ENCODE measurements around the gene KRTAP1-1. TPM values are rescaled to one million over a fixed set of nuclear protein-coding genes. Genes with fewer than 3 reads are reported as not detected.
"Not testable (repeated sequence)": the region's sequence is repeated elsewhere in the genome, so short reads cannot be mapped to it uniquely, and the experiment has no call there.

KRTAP1-1 gene
- total and polyA plus RNA-seq, 4 experiments from 2014 or later: not detected

DNA sequence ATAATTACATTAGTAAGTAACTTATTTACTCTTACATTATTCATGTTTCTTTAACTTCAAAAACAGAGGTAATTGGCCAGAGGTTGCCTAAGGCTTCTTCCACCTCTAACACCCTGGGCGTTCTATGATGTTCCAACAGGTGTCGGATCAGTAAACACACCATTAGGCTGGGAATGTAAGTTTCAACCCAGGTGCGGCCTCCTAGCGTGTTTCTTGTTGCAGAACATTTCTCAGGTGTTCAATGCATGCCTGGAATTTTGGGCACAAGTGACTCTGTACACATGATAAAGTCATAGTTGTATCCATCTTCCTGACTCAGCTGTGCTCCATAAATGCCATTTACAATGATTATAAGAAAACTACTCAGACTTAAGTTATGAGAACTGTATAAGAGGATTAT, 12.8 kb upstream of the KRTAP1-1 start:
- Histone ChIP-seq H3K27ac (ENCODE audit: low read depth, low read length) (no peak overlapping the region), H3K4me3 (ENCODE audit: low read length in 2 of 2) (no peak overlapping the region), H3K4me1 (ENCODE audit: insufficient read depth, low read length) (no peaks in the 10 kb centered on the region), H3K27me3 (ENCODE audit: insufficient read depth, low read length) (no peaks in the 10 kb centered on the region), H3K9me3 (ENCODE audit: control insufficient read depth in 1 of 2, low read length in 2 of 2) (no peaks in the 10 kb centered on the region), H3K36me3 (ENCODE audit: insufficient read depth, low read length) (no peaks in the 10 kb centered on the region)
- H3K4me3 Mint-ChIP-seq: no peak overlapping the region
- ChIA-PET CTCF (ENCODE audit: partially characterized antibody) (no interaction called here), POLR2A (ENCODE audit: partially characterized antibody) (no interaction called here)
- DNase-seq: no peak
- intact Hi-C loops (cut with micrococcal nuclease): no loop called here
- H3K4me1 Mint-ChIP-seq: peaks cover 0 to 5% (median 1%) of the 10 kb centered on the region in 4 donors
- H3K27ac Mint-ChIP-seq: no peak overlapping the region
- H3K36me3 Mint-ChIP-seq: peaks cover 0 to 3% of the 10 kb centered on the region in 2 donors
- H3K9me3 Mint-ChIP-seq: peaks cover 0 to 7% (median 1%) of the 10 kb centered on the region in 8 donors
- H3K27me3 Mint-ChIP-seq: peaks cover 12 to 35% of the 10 kb centered on the region in 2 donors

DNA sequence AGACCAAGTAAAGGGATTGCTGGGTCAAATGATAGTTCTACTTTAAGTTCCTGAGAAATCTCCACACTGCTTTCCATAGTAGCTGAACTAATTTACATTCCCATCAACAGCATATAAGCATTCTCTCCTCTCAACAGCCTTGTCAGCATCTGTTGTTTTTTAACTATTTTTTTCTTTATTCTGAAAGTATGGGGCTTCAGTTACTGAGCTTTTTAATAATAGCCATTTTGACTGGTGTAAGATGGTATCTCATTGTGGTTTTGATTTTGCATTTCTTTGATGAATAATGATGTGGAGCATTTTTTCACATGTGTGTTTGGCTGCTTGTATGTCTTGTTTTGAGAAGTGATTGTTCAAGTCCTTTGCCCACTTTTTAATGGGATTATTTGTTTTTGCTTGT, 11.3 kb upstream of the KRTAP1-1 start:
- no peaks in the 10 kb centered on the region for H3K36me3 ChIP-seq (ENCODE audit: insufficient read depth, low read length)
- intact Hi-C loops (cut with micrococcal nuclease): no loop called here
- no peak overlapping the region for H3K4me3 Mint-ChIP-seq
- H3K4me3 ChIP-seq (ENCODE audit: low read length in 2 of 2): no peak overlapping the region
- no peaks in the 10 kb centered on the region for H3K4me1 ChIP-seq (ENCODE audit: insufficient read depth, low read length)
- peaks cover 0 to 5% (median 1%) of the 10 kb centered on the region in 4 donors for H3K4me1 Mint-ChIP-seq
- H3K27ac ChIP-seq (ENCODE audit: low read depth, low read length): no peak overlapping the region
- CTCF ChIA-PET (ENCODE audit: partially characterized antibody): no interaction called here
- POLR2A ChIA-PET (ENCODE audit: partially characterized antibody): no interaction called here
- H3K27me3 ChIP-seq (ENCODE audit: insufficient read depth, low read length): no peaks in the 10 kb centered on the region
- DNase-seq: no peak
- peaks cover 0 to 5% (median 1%) of the 10 kb centered on the region in 8 donors for H3K9me3 Mint-ChIP-seq
- H3K36me3 Mint-ChIP-seq: peaks cover 0 to 2% of the 10 kb centered on the region in 2 donors
- no peak overlapping the region for H3K27ac Mint-ChIP-seq
- H3K27me3 Mint-ChIP-seq: peaks cover 14 to 35% of the 10 kb centered on the region in 2 donors
- H3K9me3 ChIP-seq (ENCODE audit: control insufficient read depth in 1 of 2, low read length in 2 of 2): no peaks in the 10 kb centered on the region

GRCh38 chr17:41049110-41049509, 7.9 kb upstream of the KRTAP1-1 start:
- Histone ChIP-seq H3K9me3 (ENCODE audit: control insufficient read depth in 1 of 2, low read length in 2 of 2) (no peaks in the 10 kb centered on the region), H3K27me3 (ENCODE audit: insufficient read depth, low read length) (peaks cover 5% of the 10 kb centered on the region), H3K27ac (ENCODE audit: low read depth, low read length) (no peak overlapping the region), H3K4me1 (ENCODE audit: insufficient read depth, low read length) (no peaks in the 10 kb centered on the region), H3K4me3 (ENCODE audit: low read length in 2 of 2) (no peak overlapping the region), H3K36me3 (ENCODE audit: insufficient read depth, low read length) (no peaks in the 10 kb centered on the region)
- peaks cover 0 to 5% (median 2%) of the 10 kb centered on the region in 4 donors for H3K4me1 Mint-ChIP-seq
- no peak for DNase-seq
- no peak overlapping the region for H3K4me3 Mint-ChIP-seq
- ChIA-PET CTCF (ENCODE audit: partially characterized antibody) (no interaction called here), POLR2A (ENCODE audit: partially characterized antibody) (no interaction called here)
- H3K9me3 Mint-ChIP-seq: peaks cover 0 to 3% (median 0%) of the 10 kb centered on the region in 8 donors
- intact Hi-C loops (cut with micrococcal nuclease): no loop called here
- H3K27me3 Mint-ChIP-seq: peaks cover 18 to 29% of the 10 kb centered on the region in 2 donors
- H3K36me3 Mint-ChIP-seq: no peaks in the 10 kb centered on the region
- no peak overlapping the region for H3K27ac Mint-ChIP-seq

DNA sequence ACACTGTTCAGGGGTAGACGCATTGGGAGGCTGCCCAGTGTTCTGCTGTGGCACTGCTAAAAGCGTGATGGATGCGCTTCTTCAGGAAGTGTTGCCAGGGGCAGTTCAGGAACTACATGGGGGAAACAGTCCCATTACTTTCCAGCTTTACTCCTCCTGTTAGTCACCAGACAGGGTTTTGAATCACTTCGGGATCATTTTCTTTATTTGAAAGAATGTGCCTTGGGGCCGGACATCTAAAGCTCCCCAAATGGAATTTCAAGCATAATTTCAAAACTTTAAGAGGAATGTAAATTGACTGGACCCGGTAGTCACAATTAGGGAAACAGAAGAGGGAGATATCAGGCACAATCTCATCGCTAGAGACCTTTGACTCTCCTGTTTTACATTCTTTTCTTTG, 7.2 kb upstream of the KRTAP1-1 start:
- no peak for DNase-seq

GRCh38 chr17:41046735-41047465, 5.7 kb upstream of the KRTAP1-1 start, which contains the start of gene KRTAP2-1:
KRTAP2-1 (minus strand) TSS chr17:41047316; CDS start chr17:41047267, 49 bp downstream.
- H3K27ac Mint-ChIP-seq; H3K4me1 Mint-ChIP-seq; POLR2A ChIA-PET (ENCODE audit: partially characterized antibody); H3K27me3 ChIP-seq (ENCODE audit: insufficient read depth, low read length); H3K27ac ChIP-seq (ENCODE audit: low read depth, low read length); intact Hi-C loops (cut with micrococcal nuclease); H3K36me3 ChIP-seq (ENCODE audit: insufficient read depth, low read length); H3K4me1 ChIP-seq (ENCODE audit: insufficient read depth, low read length); CTCF ChIA-PET (ENCODE audit: partially characterized antibody); DNase-seq; H3K9me3 ChIP-seq (ENCODE audit: control insufficient read depth in 1 of 2, low read length in 2 of 2); H3K36me3 Mint-ChIP-seq; H3K4me3 Mint-ChIP-seq; H3K4me3 ChIP-seq (ENCODE audit: low read length in 2 of 2): not testable (repeated sequence)
- Mint-ChIP-seq H3K9me3 (peaks cover 0 to 21% (median 9%) of the 10 kb centered on the region in 8 donors), H3K27me3 (peaks cover 21 to 28% of the 10 kb centered on the region in 2 donors)

More for the DNA sequence above, 7.2 kb upstream of the KRTAP1-1 start:
- Histone ChIP-seq H3K4me1 (ENCODE audit: insufficient read depth, low read length) (no peaks in the 10 kb centered on the region), H3K27me3 (ENCODE audit: insufficient read depth, low read length) (peaks cover 5% of the 10 kb centered on the region), H3K4me3 (ENCODE audit: low read length in 2 of 2) (no peak overlapping the region), H3K9me3 (ENCODE audit: control insufficient read depth in 1 of 2, low read length in 2 of 2) (peaks cover 0 to under 1% of the 10 kb centered on the region in 2 donors), H3K27ac (ENCODE audit: low read depth, low read length) (no peak overlapping the region), H3K36me3 (ENCODE audit: insufficient read depth, low read length) (no peaks in the 10 kb centered on the region)
- no peak overlapping the region for H3K4me3 Mint-ChIP-seq
- H3K9me3 Mint-ChIP-seq: peaks cover 0 to 7% (median 4%) of the 10 kb centered on the region in 8 donors
- H3K27ac Mint-ChIP-seq: no peak overlapping the region
- intact Hi-C loops (cut with micrococcal nuclease): no loop called here
- peaks cover 21 to 28% of the 10 kb centered on the region in 2 donors for H3K27me3 Mint-ChIP-seq
- CTCF ChIA-PET (ENCODE audit: partially characterized antibody): no interaction called here
- POLR2A ChIA-PET (ENCODE audit: partially characterized antibody): no interaction called here
- H3K36me3 Mint-ChIP-seq: no peaks in the 10 kb centered on the region
- H3K4me1 Mint-ChIP-seq: peaks cover 0 to 5% (median 2%) of the 10 kb centered on the region in 4 donors

GRCh38 chr17:41042953-41043352, 1.7 kb upstream of the KRTAP1-1 start:
- Histone ChIP-seq H3K4me1 (ENCODE audit: insufficient read depth, low read length) (no peaks in the 10 kb centered on the region), H3K36me3 (ENCODE audit: insufficient read depth, low read length) (no peaks in the 10 kb centered on the region), H3K27ac (ENCODE audit: low read depth, low read length) (no peak overlapping the region), H3K9me3 (ENCODE audit: control insufficient read depth in 1 of 2, low read length in 2 of 2) (peaks cover 0 to 3% of the 10 kb centered on the region in 2 donors), H3K4me3 (ENCODE audit: low read length in 2 of 2) (no peak overlapping the region), H3K27me3 (ENCODE audit: insufficient read depth, low read length) (peaks cover 5% of the 10 kb centered on the region)
- H3K9me3 Mint-ChIP-seq: peaks cover 0 to 21% (median 9%) of the 10 kb centered on the region in 8 donors
- ChIA-PET POLR2A (ENCODE audit: partially characterized antibody) (interaction anchor here (0.5 kb wide), 1 partner anchor 274 kb away, joined by 3 read pairs; no protein-coding TSS in a partner anchor), CTCF (ENCODE audit: partially characterized antibody) (no interaction called here)
- H3K36me3 Mint-ChIP-seq: no peaks in the 10 kb centered on the region
- no peak overlapping the region for H3K27ac Mint-ChIP-seq
- H3K27me3 Mint-ChIP-seq: peaks cover 18 to 23% of the 10 kb centered on the region in 2 donors
- H3K4me1 Mint-ChIP-seq: peaks cover 0 to 2% (median 0%) of the 10 kb centered on the region in 4 donors
- no peak for DNase-seq
- H3K4me3 Mint-ChIP-seq: no peak overlapping the region
- intact Hi-C loops (cut with micrococcal nuclease): no loop called here

GRCh38 chr17:41037853-41038350, 3.3 kb downstream of the KRTAP1-1 start:
- no peak overlapping the region for H3K27ac Mint-ChIP-seq
- no peak overlapping the region for H3K27ac ChIP-seq (ENCODE audit: low read depth, low read length)
- H3K36me3 Mint-ChIP-seq: no peaks in the 10 kb centered on the region
- no peaks in the 10 kb centered on the region for H3K9me3 ChIP-seq (ENCODE audit: control insufficient read depth in 1 of 2, low read length in 2 of 2)
- CTCF ChIA-PET (ENCODE audit: partially characterized antibody): no interaction called here
- H3K4me3 ChIP-seq (ENCODE audit: low read length in 2 of 2): no peak overlapping the region
- H3K9me3 Mint-ChIP-seq: peaks cover 0 to 9% (median 3%) of the 10 kb centered on the region in 8 donors
- DNase-seq: no peak
- H3K36me3 ChIP-seq (ENCODE audit: insufficient read depth, low read length): no peaks in the 10 kb centered on the region
- POLR2A ChIA-PET (ENCODE audit: partially characterized antibody): no interaction called here
- peaks cover 4 to 11% of the 10 kb centered on the region in 2 donors for H3K27me3 Mint-ChIP-seq
- H3K27me3 ChIP-seq (ENCODE audit: insufficient read depth, low read length): no peaks in the 10 kb centered on the region
- H3K4me1 ChIP-seq (ENCODE audit: insufficient read depth, low read length): no peaks in the 10 kb centered on the region
- intact Hi-C loops (cut with micrococcal nuclease): no loop called here
- H3K4me3 Mint-ChIP-seq: no peak overlapping the region
- no peaks in the 10 kb centered on the region for H3K4me1 Mint-ChIP-seq

Data from CD4-positive, alpha-beta memory T cell (primary cell).